DND-41 (cell line): ENCODE results near the gene OPHN1.

Source experiments
- ATAC-seq: fragments of 200-7000 bp; cut with Tn5 transposase; 3 replicates; pipeline ENCODE4 v1.9.1; 2021; ENCODE audit warnings: low read depth; ENCODE audit not compliant: insufficient read depth
- DNase-seq: peaks from one replicate; pipeline ENCODE4 v3.0.0-alpha.2; 2020
- H2AFZ ChIP-seq: 2 replicates; pipeline ENCODE4 v1.6.0; 2012; ENCODE audit warnings: low read depth, low read length
- H3K27ac ChIP-seq: 2 replicates; pipeline ENCODE4 v1.5.1; 2012; ENCODE audit warnings: low read length, inconsistent platforms
- H3K27me3 ChIP-seq: fragments of 200-600 bp; sonication (generic); 2 replicates; pipeline ENCODE4 v1.6.0; 2012; ENCODE audit warnings: low read length, mild to moderate bottlenecking, inconsistent platforms; ENCODE audit not compliant: insufficient read depth, poor library complexity
- H3K36me3 ChIP-seq: 2 replicates; pipeline ENCODE4 v1.5.1; 2012; ENCODE audit warnings: low read length, inconsistent platforms; ENCODE audit not compliant: insufficient read depth
- H3K4me1 ChIP-seq: 2 replicates; pipeline ENCODE4 v1.5.1; 2012; ENCODE audit warnings: mild to moderate bottlenecking, low read length; ENCODE audit not compliant: insufficient read depth
- H3K4me2 ChIP-seq: 2 replicates; pipeline ENCODE4 v1.6.0; 2012; ENCODE audit warnings: mild to moderate bottlenecking, moderate library complexity, low read length, inconsistent platforms; ENCODE audit not compliant: insufficient read depth
- H3K4me3 ChIP-seq, 2 experiments: fragments of 200-600 bp in 1 of 2; shearing (Covaris generic) in 1 of 2; 2 replicates each; pipeline ENCODE4 v1.5.1; 2012 to 2016; ENCODE audit warnings: inconsistent platforms in 2 of 2, low read length in 2 of 2, mild to moderate bottlenecking in 2 of 2, low read depth in 1 of 2, moderate library complexity in 1 of 2
- H3K79me2 ChIP-seq: 2 replicates; pipeline ENCODE4 v1.6.0; 2012; ENCODE audit warnings: low read length, inconsistent platforms; ENCODE audit not compliant: insufficient read depth
- H3K9ac ChIP-seq: 2 replicates; pipeline ENCODE4 v1.6.0; 2012; ENCODE audit warnings: low read depth, mild to moderate bottlenecking, inconsistent platforms, low read length, moderate library complexity
- H3K9me3 ChIP-seq: 2 replicates; pipeline ENCODE4 v1.5.1; 2012; ENCODE audit warnings: low read length, moderate library complexity, mild to moderate bottlenecking, inconsistent platforms; ENCODE audit not compliant: insufficient read depth, severe bottlenecking
- H4K20me1 ChIP-seq: 2 replicates; pipeline ENCODE4 v1.6.0; 2012; ENCODE audit warnings: low read length; ENCODE audit not compliant: insufficient read depth
- CTCF ChIP-seq: IDR thresholded peaks from 2 replicates; pipeline ENCODE4 v1.5.1; 2012; ENCODE audit warnings: borderline replicate concordance, low read length, moderate library complexity, mild to moderate bottlenecking; ENCODE audit not compliant: poor library complexity, severe bottlenecking; ENCODE audit errors: extremely low read depth
- EZH2 ChIP-seq: IDR thresholded peaks from 3 replicates; pipeline ENCODE4 v1.6.1; 2012; ENCODE audit warnings: borderline replicate concordance, low read depth, mild to moderate bottlenecking, moderate library complexity, low read length, inconsistent platforms; ENCODE audit not compliant: severe bottlenecking

The OPHN1 gene

DNA sequence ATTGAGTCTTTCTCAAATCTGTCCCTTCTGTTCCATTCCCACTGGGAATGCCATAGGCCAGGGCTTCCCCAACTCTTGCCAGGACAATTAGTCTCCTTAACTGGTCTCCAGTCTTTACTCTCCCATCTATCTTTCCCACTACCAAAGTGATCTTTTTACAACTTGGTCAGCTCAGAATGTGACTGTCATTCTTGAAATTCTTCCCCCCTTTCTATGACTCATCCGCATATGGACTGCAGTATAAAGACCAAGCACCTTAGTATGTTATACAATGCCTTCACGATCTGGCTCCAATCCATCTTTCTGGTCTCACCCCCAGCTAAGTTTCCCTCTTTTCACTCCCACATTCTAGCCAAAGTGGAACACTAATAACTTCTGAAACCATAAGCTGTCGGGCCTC, 383.8 kb downstream of the OPHN1 start:
- Histone ChIP-seq H3K9me3 (no peaks in the 10 kb centered on the region), H3K4me1 (no peaks in the 10 kb centered on the region), H3K4me2 (no peak overlapping the region), H3K9ac (no peak overlapping the region), H4K20me1 (no peaks in the 10 kb centered on the region), H3K36me3 (no peaks in the 10 kb centered on the region), H3K4me3 (no peak overlapping the region), H2AFZ (no peak overlapping the region), H3K27ac (no peak overlapping the region), H3K79me2 (no peaks in the 10 kb centered on the region), H3K27me3 (no peaks in the 10 kb centered on the region)
- DNase-seq (no peak), ATAC-seq (no peak)
- TF ChIP-seq CTCF, result no peak
- TF ChIP-seq EZH2, result no peak

DNA sequence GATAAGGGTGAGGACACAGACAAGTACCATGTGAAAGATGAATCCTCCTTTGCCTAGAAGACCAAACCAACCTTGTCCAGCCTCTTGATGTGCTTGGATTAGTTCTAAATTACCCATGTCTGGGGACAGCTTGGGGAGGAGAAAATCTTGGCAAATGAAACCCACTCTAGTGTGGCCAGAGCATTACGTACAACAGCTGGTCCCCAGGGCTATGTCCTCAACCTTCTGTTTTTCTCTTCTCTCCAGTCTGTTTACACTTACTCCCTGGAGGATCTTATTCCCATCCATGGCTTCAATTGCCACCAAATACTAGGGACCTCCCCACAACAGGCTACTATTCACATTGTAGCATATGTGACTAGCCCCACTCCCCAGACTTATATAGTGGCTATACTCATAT, 384.5 kb downstream of the OPHN1 start:
- Histone ChIP-seq H4K20me1 (no peaks in the 10 kb centered on the region), H3K27me3 (no peaks in the 10 kb centered on the region), H3K4me3 (no peak overlapping the region), H3K4me1 (no peaks in the 10 kb centered on the region), H3K4me2 (no peak overlapping the region), H3K27ac (no peak overlapping the region), H3K9me3 (no peaks in the 10 kb centered on the region), H3K9ac (no peak overlapping the region), H2AFZ (no peak overlapping the region), H3K36me3 (no peaks in the 10 kb centered on the region), H3K79me2 (no peaks in the 10 kb centered on the region)
- ATAC-seq, result no peak
- no peak for TF ChIP-seq CTCF
- no peak for TF ChIP-seq EZH2
- DNase-seq, result no peak

GRCh38 chrX:68045008-68045577, 388.2 kb downstream of the OPHN1 start:
- no peak for DNase-seq
- no peaks in the 10 kb centered on the region for H4K20me1 ChIP-seq

More at GRCh38 chrX:68045008-68045577, 388.2 kb downstream of the OPHN1 start:
- H3K27me3 ChIP-seq, result no peaks in the 10 kb centered on the region
- no peaks in the 10 kb centered on the region for H3K9me3 ChIP-seq
- no peak overlapping the region for H3K27ac ChIP-seq
- no peak overlapping the region for H3K4me3 ChIP-seq
- ATAC-seq, result no peak
- no peak overlapping the region for H3K4me2 ChIP-seq
- H2AFZ ChIP-seq, result no peak overlapping the region
- no peaks in the 10 kb centered on the region for H3K36me3 ChIP-seq
- no peaks in the 10 kb centered on the region for H3K79me2 ChIP-seq
- no peaks in the 10 kb centered on the region for H3K4me1 ChIP-seq
- H3K9ac ChIP-seq, result no peak overlapping the region
- TF ChIP-seq EZH2 (no peak), CTCF (no peak)
